HCT116 (cell line): ENCODE measurements around the gene SPSB2. TPM values are rescaled to one million over a fixed set of nuclear protein-coding genes. Genes with fewer than 3 reads are reported as not detected.
"Not testable (repeated sequence)": the region's sequence is repeated elsewhere in the genome, so short reads cannot be mapped to it uniquely, and the experiment has no call there.

ENCODE experiments used
- ATAC-seq: fragments of 200-7000 bp; cut with Tn5 transposase; 2 replicates; pipeline ENCODE4 v1.9.1; 2020; ENCODE audit warnings: mild to moderate bottlenecking, moderate library complexity
- BruUV-seq: library from RNA; stranded (reverse); fragments of 400-500 nt; replicated peaks from 2 replicates; lab custom pipeline; 2021; lab: Mats Ljungman, UMichigan
- CTCF ChIA-PET: fragments of 300-600 bp; sonication (Branson Sonifier 250); formaldehyde crosslinking; loops from one replicate; lab custom pipeline; 2021; ENCODE audit warnings: antibody characterized with exemption; lab: Charles Lee
- POLR2A ChIA-PET: fragments of 300-600, 350-600 bp; sonication (Branson Sonifier 250); formaldehyde crosslinking; loops from one replicate; lab custom pipeline; 2021; ENCODE audit warnings: antibody characterized with exemption; lab: Charles Lee
- RAD21 ChIA-PET, 2 experiments: fragments of 300-600 bp; sonication (Branson Sonifier 250); formaldehyde crosslinking; loops; one replicate each; lab custom pipeline; 2023; ENCODE audit warnings: low total read pairs in 2 of 2; ENCODE audit not compliant: uncharacterized antibody in 2 of 2, unreplicated experiment in 2 of 2, low non-redundant PET in 1 of 2; lab: Charles Lee
- DNase-seq: peaks from one replicate; pipeline ENCODE4 v3.0.0-alpha.2; 2010; ENCODE audit warnings: low read depth, low spot score
- H2AFZ ChIP-seq: fragments of 200-600 bp; shearing (Covaris generic), sonication (generic); 2 replicates; pipeline ENCODE4 v1.6.1; 2017; ENCODE audit warnings: low read depth, mixed run types, mixed read lengths, antibody characterized with exemption, low read length; ENCODE audit not compliant: poor library complexity, severe bottlenecking
- H3K27ac ChIP-seq: 2 replicates; pipeline ENCODE4 v1.5.1; 2012; ENCODE audit warnings: low read depth, low read length
- H3K27me3 ChIP-seq: fragments of 200-600 bp; sonication (generic); 2 replicates; pipeline ENCODE4 v1.6.1; 2016; ENCODE audit warnings: mixed run types, low read length, mixed read lengths; ENCODE audit not compliant: insufficient read depth
- H3K36me3 ChIP-seq, 2 experiments: fragments of 200-500 bp in 1 of 2; fragments of 200-600 bp in 1 of 2; sonication (Bioruptor generic) in 1 of 2; sonication (generic) in 1 of 2; 2 replicates each; pipeline versions ENCODE4 v1.5.1 to v1.6.1; 2014 to 2016; ENCODE audit warnings: low read length in 2 of 2, inconsistent platforms in 1 of 2, mixed read lengths in 1 of 2, mixed run types in 1 of 2; ENCODE audit not compliant: insufficient read depth in 2 of 2, control insufficient read depth in 1 of 2
- H3K4me1 ChIP-seq, 2 experiments: fragments of 200-600 bp in 1 of 2; sonication (generic) in 1 of 2; 2 replicates each; pipeline versions ENCODE4 v1.5.1 to v1.6.1; 2012 to 2017; ENCODE audit warnings: low read length in 2 of 2, inconsistent platforms in 1 of 2, mild to moderate bottlenecking in 1 of 2, mixed read lengths in 1 of 2, mixed run types in 1 of 2, moderate library complexity in 1 of 2; ENCODE audit not compliant: insufficient read depth in 2 of 2, control insufficient read depth in 1 of 2
- H3K4me2 ChIP-seq: fragments of 200-600 bp; sonication (generic); 2 replicates; pipeline ENCODE4 v1.6.1; 2017; ENCODE audit warnings: mixed run types, low read length, mixed read lengths
- H3K4me3 ChIP-seq, 2 experiments: fragments of 200-600 bp in 1 of 2; sonication (generic) in 1 of 2; replicated peaks in 1 of 2; 2 replicates each; pipeline ENCODE4 v1.5.1; 2011 to 2016; ENCODE audit warnings: low read length in 2 of 2, control low read depth in 1 of 2, low read depth in 1 of 2, mild to moderate bottlenecking in 1 of 2, mixed read lengths in 1 of 2, mixed run types in 1 of 2
- H3K79me2 ChIP-seq: fragments of 200-600 bp; sonication (generic); 2 replicates; pipeline ENCODE4 v1.6.1; 2017; ENCODE audit warnings: mild to moderate bottlenecking, mixed run types, low read length, moderate library complexity, mixed read lengths; ENCODE audit not compliant: insufficient read depth
- H3K9ac ChIP-seq: fragments of 200-600 bp; sonication (generic); 2 replicates; pipeline ENCODE4 v1.6.1; 2016; ENCODE audit warnings: low read length, mixed read lengths
- H3K9me2 ChIP-seq: fragments of 200-600 bp; sonication (generic), shearing (Covaris generic); 2 replicates; pipeline ENCODE4 v1.6.1; 2017; ENCODE audit warnings: mixed run types, mild to moderate bottlenecking, moderate library complexity; ENCODE audit not compliant: insufficient read depth
- H3K9me3 ChIP-seq, 2 experiments: fragments of 200-500 bp in 1 of 2; fragments of 200-600 bp in 1 of 2; sonication (Bioruptor generic) in 1 of 2; sonication (generic) in 1 of 2; 2 replicates each; pipeline ENCODE4 v1.6.1; 2014 to 2017; ENCODE audit warnings: low read length in 2 of 2, mixed read lengths in 2 of 2, inconsistent platforms in 1 of 2, low read depth in 1 of 2, mild to moderate bottlenecking in 1 of 2, mixed run types in 1 of 2, moderate library complexity in 1 of 2; ENCODE audit not compliant: control insufficient read depth in 1 of 2, insufficient read depth in 1 of 2
- H4K20me1 ChIP-seq: fragments of 200-600 bp; sonication (generic), shearing (Covaris generic); 2 replicates; pipeline ENCODE4 v1.6.1; 2017; ENCODE audit warnings: mixed run types, mild to moderate bottlenecking, moderate library complexity; ENCODE audit not compliant: insufficient read depth
- ZNF274 ChIP-seq: fragments of 200-500 bp; sonication (Bioruptor generic); IDR thresholded peaks from 2 replicates; pipeline ENCODE4 v1.6.1; 2014; ENCODE audit warnings: mild to moderate bottlenecking, low read depth, low read length, inconsistent platforms
- intact Hi-C: fragments of 100-400 bp; cut with micrococcal nuclease; formaldehyde crosslinking; loops from 2 replicates; pipeline ENCODE4 v1.10.0; 2022
- total RNA-seq: library from RNA; stranded (reverse); gene quantifications from one replicate; pipeline ENCODE4 v1.2.1, GENCODE V29; 2021; ENCODE audit not compliant: unreplicated experiment
- TF ChIP-seq, protein P1 (sequence below): IDR thresholded peaks from 2 replicates; pipeline ENCODE4 v1.6.1; 2012; ENCODE audit warnings: low read depth

The SPSB2 gene
- total RNA-seq, 1 experiment from 2014 or later, result 10.0 TPM

DNA sequence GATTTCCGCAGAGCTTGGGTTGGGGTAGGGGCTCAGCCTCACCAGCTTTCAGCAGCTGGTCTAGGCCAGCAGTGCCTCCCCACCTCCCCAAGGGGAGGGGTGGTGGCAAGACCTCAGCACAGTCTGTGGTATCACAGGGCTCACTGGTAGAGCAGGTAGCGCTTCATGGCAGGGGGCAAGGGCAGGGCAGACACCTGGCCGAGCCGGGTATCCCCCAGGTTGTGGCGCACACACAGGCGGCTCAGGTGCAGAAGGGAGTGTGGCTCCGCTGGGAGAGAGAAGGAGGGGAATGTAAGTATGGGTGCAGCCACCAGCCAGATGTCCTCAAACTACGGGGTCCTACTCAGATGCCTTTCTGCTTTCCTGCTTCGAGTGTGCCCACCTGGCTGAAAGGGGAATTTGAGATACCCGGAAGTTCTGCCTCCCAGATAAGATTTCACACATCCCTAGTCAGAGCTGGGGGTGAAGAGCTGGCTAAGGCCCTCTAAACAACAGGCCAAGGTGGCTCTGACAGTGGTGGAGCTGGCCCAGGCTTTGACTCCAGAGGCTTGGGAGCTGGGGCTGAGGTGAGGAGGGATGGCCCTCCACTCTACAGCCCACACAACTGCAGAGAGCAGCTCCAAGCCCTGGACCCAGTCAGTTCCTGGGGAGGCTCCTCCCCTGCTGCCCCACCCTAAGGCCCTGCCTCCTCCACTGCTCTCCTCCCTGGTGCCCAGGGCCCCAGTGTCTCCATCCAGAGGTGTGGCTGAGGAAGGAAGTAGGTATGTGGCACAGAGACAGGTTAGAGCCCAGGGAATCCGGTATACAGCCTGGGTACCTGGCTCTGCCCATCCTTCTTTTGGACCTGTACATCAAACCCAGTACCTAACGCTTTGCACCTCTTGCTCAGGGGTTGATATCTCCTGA, 1.8 kb downstream of the SPSB2 start (continued):
- TF ChIP-seq, protein P1, sequence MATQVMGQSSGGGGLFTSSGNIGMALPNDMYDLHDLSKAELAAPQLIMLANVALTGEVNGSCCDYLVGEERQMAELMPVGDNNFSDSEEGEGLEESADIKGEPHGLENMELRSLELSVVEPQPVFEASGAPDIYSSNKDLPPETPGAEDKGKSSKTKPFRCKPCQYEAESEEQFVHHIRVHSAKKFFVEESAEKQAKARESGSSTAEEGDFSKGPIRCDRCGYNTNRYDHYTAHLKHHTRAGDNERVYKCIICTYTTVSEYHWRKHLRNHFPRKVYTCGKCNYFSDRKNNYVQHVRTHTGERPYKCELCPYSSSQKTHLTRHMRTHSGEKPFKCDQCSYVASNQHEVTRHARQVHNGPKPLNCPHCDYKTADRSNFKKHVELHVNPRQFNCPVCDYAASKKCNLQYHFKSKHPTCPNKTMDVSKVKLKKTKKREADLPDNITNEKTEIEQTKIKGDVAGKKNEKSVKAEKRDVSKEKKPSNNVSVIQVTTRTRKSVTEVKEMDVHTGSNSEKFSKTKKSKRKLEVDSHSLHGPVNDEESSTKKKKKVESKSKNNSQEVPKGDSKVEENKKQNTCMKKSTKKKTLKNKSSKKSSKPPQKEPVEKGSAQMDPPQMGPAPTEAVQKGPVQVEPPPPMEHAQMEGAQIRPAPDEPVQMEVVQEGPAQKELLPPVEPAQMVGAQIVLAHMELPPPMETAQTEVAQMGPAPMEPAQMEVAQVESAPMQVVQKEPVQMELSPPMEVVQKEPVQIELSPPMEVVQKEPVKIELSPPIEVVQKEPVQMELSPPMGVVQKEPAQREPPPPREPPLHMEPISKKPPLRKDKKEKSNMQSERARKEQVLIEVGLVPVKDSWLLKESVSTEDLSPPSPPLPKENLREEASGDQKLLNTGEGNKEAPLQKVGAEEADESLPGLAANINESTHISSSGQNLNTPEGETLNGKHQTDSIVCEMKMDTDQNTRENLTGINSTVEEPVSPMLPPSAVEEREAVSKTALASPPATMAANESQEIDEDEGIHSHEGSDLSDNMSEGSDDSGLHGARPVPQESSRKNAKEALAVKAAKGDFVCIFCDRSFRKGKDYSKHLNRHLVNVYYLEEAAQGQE, result no peak
- no peak for TF ChIP-seq ZNF274

DNA sequence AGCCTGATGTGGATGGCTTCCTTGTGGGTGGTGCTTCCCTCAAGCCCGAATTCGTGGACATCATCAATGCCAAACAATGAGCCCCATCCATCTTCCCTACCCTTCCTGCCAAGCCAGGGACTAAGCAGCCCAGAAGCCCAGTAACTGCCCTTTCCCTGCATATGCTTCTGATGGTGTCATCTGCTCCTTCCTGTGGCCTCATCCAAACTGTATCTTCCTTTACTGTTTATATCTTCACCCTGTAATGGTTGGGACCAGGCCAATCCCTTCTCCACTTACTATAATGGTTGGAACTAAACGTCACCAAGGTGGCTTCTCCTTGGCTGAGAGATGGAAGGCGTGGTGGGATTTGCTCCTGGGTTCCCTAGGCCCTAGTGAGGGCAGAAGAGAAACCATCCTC, 2.8 kb downstream of the SPSB2 start:
- H3K4me3 ChIP-seq, H3K27me3 ChIP-seq, H3K9ac ChIP-seq, H3K9me2 ChIP-seq, BruUV-seq, DNase-seq, H3K9me3 ChIP-seq, ATAC-seq, RAD21 ChIA-PET, H2AFZ ChIP-seq: not testable (repeated sequence)
- H4K20me1 ChIP-seq, result peaks cover 12% of the 10 kb centered on the region; the same call in 1 of the 2 replicates
- peaks cover 57% of the 10 kb centered on the region for H3K79me2 ChIP-seq
- H3K4me2 ChIP-seq, result peak overlapping the region; percentile 92; the same call in 1 of the 2 replicates
- POLR2A ChIA-PET, result interaction anchor here (0.6 to 10.9 kb wide), 3 partner anchors 18 to 74 kb away, joined by 7 to 186 read pairs (median 106); partner anchors contain the start of genes C12orf57, CDCA3, RNU7-1 and USP5
- CTCF ChIA-PET, result interaction anchor here (0.5 to 4.1 kb wide), 5 partner anchors 9 to 242 kb away, joined by 3 to 30 read pairs (median 7); partner anchors contain the start of genes CDCA3 and USP5
- H3K4me1 ChIP-seq, result peaks cover 35 to 68% of the 10 kb centered on the region in 2 experiments
- H3K36me3 ChIP-seq, result peaks cover 8 to 36% of the 10 kb centered on the region in 2 experiments; a peak in 2 of 4 replicates
- peak overlapping the region; percentile 96 for H3K27ac ChIP-seq
- intact Hi-C loops, result loop anchor here (5.0 kb wide), 2 partner anchors 57 to 767 kb away; partner anchors contain the start of gene ATN1
